Measurements from ENCODE around the gene NOVA2. TPM values are rescaled to one million over a fixed set of nuclear protein-coding genes. Genes with fewer than 3 reads are reported as not detected.

Gene NOVA2
- total RNA-seq, 1 experiment from 2014 or later: not detected

DNA sequence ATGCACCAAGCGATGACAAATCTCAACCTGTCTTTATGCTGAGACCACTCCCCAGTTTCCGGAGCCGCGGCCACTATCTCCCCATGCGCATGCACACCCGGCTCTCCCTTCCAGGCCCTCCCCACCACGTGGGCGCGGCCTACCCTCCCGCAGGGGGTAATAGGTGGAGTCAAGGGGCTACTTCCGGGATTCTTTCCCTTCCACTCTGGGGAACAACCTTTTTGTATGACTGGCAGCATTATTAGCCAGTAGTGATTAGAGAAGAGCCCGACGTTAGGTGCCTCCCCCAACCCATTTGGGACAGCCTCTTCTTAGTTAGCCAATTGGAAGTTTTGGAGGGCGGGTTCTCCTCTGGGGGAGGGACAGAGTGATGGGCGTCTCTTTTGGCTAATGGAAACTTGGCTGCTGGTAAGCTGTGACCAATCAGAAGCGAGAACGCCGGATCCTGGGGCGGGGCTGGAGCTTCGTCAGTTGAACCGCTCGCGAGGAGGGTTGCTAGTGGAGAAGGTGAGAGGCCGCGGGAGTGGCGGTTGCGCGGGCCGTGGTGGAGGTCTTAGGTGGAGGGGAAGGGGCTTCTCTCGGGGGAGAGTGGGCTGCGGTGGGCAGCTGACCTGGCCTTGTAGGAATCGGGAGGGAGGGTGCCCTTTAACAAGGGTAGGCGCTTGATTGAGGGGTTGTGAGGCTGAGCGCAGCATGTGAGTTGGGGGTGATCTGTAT is 21.5 kb upstream of the NOVA2 start, which contains the start of gene CCDC61:
CCDC61 (plus strand) TSS at position 470 of the 717 bp plus-strand sequence. CDS start 7,552 bp downstream, outside the sequence.
- Histone ChIP-seq H3K36me3 (peaks cover 8% of the 10 kb centered on the region), H3K4me3 (peak within 1 kb of the TSS; percentile 63), H3K27ac (peak within 1 kb of the TSS; percentile 54), H3K27me3 (replicated peaks) (peaks cover 3% of the 10 kb centered on the region; the same call in 1 of the 2 replicates), H3K9me3 (replicated peaks) (no peaks in the 10 kb centered on the region), H3K4me1 (replicated peaks) (0 out of 2 replicates have a peak, but pooled peaks cover 3% of the 10 kb centered on the region)
- DNase-seq (ENCODE audit: low read depth in 1 of 2, low spot score in 2 of 2): peak; percentile 95 to 100

DNA sequence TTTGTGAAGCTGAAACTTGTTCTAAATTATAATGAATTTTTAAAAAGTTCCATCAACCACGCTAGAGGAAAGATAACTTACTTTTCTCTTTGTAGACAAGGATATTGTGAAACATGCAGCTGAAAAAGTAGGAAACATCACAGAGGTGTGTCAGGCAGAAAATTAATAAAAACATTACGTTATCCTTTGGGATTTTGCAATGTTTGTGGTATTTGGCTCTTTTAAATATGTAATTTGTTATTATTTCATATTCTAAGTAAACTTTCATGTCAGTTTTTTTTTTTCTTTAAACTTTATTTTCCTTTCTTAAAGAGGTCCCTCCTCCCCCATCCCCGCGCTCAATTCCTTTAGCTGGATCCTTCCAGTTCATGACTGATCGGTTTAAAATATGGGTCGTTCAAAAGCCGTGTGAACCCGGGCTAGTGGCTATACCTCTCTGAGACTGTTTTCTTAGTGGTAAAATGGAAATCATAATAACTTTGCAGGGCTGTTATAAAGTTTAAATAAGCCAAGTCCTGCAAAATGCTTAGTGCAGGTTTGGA is 20.9 kb upstream of the NOVA2 start:
- no peak for DNase-seq (ENCODE audit: low read depth in 1 of 2, low spot score in 2 of 2)
- H3K9me3 ChIP-seq (replicated peaks): no peaks in the 10 kb centered on the region
- peaks cover 5% of the 10 kb centered on the region; the same call in 1 of the 2 replicates for H3K27me3 ChIP-seq (replicated peaks)
- peak overlapping the region; percentile 63 for H3K4me3 ChIP-seq
- peaks cover 8% of the 10 kb centered on the region for H3K36me3 ChIP-seq
- H3K4me1 ChIP-seq (replicated peaks): 0 out of 2 replicates have a peak, but pooled peaks cover 3% of the 10 kb centered on the region
- no peak overlapping the region for H3K27ac ChIP-seq

GRCh38 chr19:45990113-45990728 is 16.6 kb upstream of the NOVA2 start:
- no peak for DNase-seq (ENCODE audit: low read depth in 1 of 2, low spot score in 2 of 2)
- H3K36me3 ChIP-seq: no peaks in the 10 kb centered on the region
- H3K4me3 ChIP-seq: no peak overlapping the region
- no peaks in the 10 kb centered on the region for H3K4me1 ChIP-seq (replicated peaks)
- H3K9me3 ChIP-seq (replicated peaks): no peaks in the 10 kb centered on the region
- H3K27ac ChIP-seq: no peak overlapping the region
- H3K27me3 ChIP-seq (replicated peaks): peaks cover 10% of the 10 kb centered on the region

DNA sequence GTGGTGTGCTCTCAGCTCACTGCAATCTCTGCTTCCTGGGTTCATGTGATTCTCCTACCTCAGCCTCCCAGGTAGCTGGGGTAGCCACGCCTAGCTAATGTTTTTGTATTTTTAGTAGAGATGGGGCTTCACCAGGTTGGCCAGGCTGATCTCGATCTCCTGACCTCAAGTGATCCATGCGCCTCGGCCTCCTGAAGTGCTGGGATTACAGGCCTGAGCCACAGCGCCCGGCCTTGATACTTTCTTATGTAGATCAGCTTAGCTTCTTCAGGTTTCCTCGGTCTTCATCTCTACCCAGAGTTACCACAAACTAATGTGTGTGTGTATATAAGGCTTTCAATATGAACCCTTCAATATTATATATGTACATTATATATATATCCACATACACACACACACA is 11.7 kb upstream of the NOVA2 start:
- DNase-seq (ENCODE audit: low read depth in 1 of 2, low spot score in 2 of 2): no peak
- Histone ChIP-seq H3K27ac (no peak overlapping the region), H3K27me3 (replicated peaks) (peaks cover 13% of the 10 kb centered on the region), H3K4me3 (no peak overlapping the region), H3K9me3 (replicated peaks) (no peaks in the 10 kb centered on the region), H3K4me1 (replicated peaks) (no peaks in the 10 kb centered on the region), H3K36me3 (no peaks in the 10 kb centered on the region)

DNA sequence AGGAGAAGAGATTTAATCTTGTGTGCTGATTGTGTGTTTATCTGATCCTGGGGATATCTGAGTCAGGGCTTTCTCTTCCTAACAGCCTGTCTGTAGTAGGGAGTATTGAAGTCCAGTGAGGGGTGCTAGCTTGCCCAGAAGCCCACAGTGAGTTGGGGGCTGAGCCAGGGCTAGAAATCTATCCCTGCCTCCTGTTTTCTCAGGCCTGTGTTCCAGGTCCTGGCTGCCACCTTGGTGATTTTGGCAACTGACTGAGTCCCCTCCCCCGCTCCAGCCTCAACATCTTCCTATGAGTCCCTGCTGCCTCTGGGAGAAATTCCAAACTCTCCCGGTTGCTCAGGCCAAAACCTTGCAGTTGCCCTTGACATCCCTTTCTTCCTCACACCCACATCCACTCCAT is 7.7 kb upstream of the NOVA2 start:
- H3K4me3 ChIP-seq: no peak overlapping the region
- no peaks in the 10 kb centered on the region for H3K9me3 ChIP-seq (replicated peaks)
- DNase-seq (ENCODE audit: low read depth in 1 of 2, low spot score in 2 of 2): no peak
- peaks cover 14% of the 10 kb centered on the region for H3K27me3 ChIP-seq (replicated peaks)
- H3K36me3 ChIP-seq: no peaks in the 10 kb centered on the region
- no peaks in the 10 kb centered on the region for H3K4me1 ChIP-seq (replicated peaks)
- H3K27ac ChIP-seq: no peak overlapping the region

DNA sequence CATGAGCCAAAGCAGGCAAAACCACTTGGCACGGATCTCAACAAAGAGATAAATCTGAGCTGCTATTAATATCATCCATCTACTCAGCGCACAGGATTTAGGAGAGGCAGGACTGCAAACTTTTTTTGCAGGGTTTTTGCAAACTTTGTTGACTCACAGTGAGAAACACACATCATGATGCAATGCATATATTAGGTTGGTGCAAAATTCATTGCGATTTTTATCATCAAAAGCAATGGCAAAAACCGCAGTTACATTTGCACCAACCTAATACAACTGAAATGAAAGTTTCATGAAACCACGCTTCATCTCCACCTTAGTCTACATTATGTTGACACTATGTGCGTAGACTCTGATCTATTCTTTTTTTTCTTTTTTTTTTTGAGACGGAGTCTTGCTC is 4.5 kb upstream of the NOVA2 start:
- Histone ChIP-seq H3K36me3 (no peaks in the 10 kb centered on the region), H3K9me3 (replicated peaks) (no peaks in the 10 kb centered on the region), H3K27ac (no peak overlapping the region), H3K4me3 (no peak overlapping the region), H3K4me1 (replicated peaks) (peaks cover 4% of the 10 kb centered on the region), H3K27me3 (replicated peaks) (peaks cover 22% of the 10 kb centered on the region)
- no peak for DNase-seq (ENCODE audit: low read depth in 1 of 2, low spot score in 2 of 2)

- H3K27ac ChIP-seq: no peak overlapping the region
- H3K36me3 ChIP-seq: no peaks in the 10 kb centered on the region
- no peaks in the 10 kb centered on the region for H3K9me3 ChIP-seq (replicated peaks)
- peaks cover 4% of the 10 kb centered on the region for H3K4me1 ChIP-seq (replicated peaks)
- H3K27me3 ChIP-seq (replicated peaks): peaks cover 39% of the 10 kb centered on the region
- no peak for DNase-seq (ENCODE audit: low read depth in 1 of 2, low spot score in 2 of 2)
- H3K4me3 ChIP-seq: no peak overlapping the region
These were observed 2.5 kb upstream of the NOVA2 start for GRCh38 chr19:45976178-45976577.

- peaks cover 4% of the 10 kb centered on the region for H3K4me1 ChIP-seq (replicated peaks)
- DNase-seq (ENCODE audit: low read depth in 1 of 2, low spot score in 2 of 2): no peak
- no peak overlapping the region for H3K4me3 ChIP-seq
- H3K27ac ChIP-seq: no peak overlapping the region
- H3K36me3 ChIP-seq: no peaks in the 10 kb centered on the region
- peaks cover 46% of the 10 kb centered on the region for H3K27me3 ChIP-seq (replicated peaks)
- H3K9me3 ChIP-seq (replicated peaks): no peaks in the 10 kb centered on the region
These were observed 1.8 kb upstream of the NOVA2 start for GRCh38 chr19:45975306-45976070.

- H3K36me3 ChIP-seq: no peaks in the 10 kb centered on the region
- H3K27me3 ChIP-seq (replicated peaks): peaks cover 69% of the 10 kb centered on the region
- H3K4me1 ChIP-seq (replicated peaks): peaks cover 4% of the 10 kb centered on the region
- no peaks in the 10 kb centered on the region for H3K9me3 ChIP-seq (replicated peaks)
- no peak overlapping the region for H3K4me3 ChIP-seq
- no peak for DNase-seq (ENCODE audit: low read depth in 1 of 2, low spot score in 2 of 2)
- no peak overlapping the region for H3K27ac ChIP-seq
These were observed 621 bp downstream of the NOVA2 start for GRCh38 chr19:45972947-45973540.

DNA sequence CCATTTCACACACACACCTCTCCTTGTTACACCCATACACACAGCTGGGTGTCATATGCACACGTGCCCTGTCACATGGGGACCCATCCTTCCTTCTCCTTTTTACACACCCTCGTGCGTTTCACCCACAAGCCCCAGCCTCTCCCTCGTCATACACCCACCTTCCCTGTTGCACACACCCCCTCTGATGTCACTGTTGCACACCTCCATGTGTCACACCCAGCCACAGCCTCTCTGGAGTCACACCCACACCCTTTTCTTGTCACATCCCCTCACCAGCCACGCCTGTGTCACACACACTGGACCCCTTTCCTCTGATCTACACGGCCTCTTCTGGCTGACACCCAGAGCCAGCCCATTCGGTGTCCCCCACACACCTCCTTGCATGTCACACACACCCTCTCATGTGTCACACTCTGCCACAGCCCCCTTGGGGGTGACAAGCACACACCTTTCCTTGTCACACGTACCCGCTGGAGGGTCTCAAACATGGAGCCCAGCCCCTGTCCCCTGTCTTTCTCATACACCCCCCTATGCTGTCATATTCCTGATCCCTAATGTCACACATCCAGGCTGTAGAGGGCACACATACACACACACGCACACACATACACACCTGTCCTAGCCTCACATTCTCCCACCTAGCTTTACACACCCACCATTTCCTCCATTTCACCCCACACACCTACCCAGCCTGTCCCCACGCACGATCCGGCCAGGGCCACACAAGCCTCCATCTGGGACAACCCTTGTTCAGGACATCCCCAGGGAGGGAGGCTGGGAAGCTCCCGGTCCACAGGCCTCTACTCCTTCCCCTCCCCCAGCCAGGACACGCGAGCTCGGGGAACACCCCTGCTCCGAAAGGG is 1.4 kb downstream of the NOVA2 start:
- peaks cover 74% of the 10 kb centered on the region for H3K27me3 ChIP-seq (replicated peaks)

DNA sequence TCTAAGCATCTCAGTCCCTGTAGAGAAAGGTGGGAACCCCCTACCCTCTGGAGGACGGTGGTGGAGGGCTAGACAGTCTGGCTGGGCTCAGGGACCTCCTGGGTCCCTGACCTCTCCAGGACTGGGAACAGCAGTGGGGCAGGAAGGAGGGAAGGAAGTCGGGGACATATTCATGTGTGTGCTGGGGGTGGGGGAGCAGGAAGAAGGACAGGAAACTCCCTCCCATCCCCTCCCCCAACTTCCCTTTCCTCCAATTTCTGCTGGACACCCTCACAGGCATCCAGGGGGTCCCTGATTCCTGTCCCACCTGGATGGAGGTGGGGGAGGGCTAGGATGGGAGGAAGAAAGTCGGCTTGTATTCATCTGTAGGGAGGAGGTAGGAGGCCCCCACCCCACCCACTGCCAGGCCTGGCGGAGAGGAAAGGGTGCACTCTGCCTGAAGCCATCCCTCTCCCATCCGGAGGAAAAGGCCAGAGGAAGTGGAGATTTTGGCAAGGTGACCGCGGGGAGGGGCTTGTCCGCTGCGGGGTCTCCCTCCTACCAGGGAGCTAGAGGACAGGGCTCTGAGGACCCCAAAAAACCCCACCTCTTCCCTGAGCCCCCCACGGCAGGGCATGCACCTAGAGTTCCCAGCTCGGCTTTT is 2.3 kb downstream of the NOVA2 start:
- Histone ChIP-seq H3K9me3 (replicated peaks) (no peaks in the 10 kb centered on the region), H3K4me1 (replicated peaks) (peaks cover 4% of the 10 kb centered on the region), H3K27ac (no peak overlapping the region), H3K27me3 (replicated peaks) (peaks cover 78% of the 10 kb centered on the region), H3K4me3 (no peak overlapping the region), H3K36me3 (no peaks in the 10 kb centered on the region)
- no peak for DNase-seq (ENCODE audit: low read depth in 1 of 2, low spot score in 2 of 2)

More for the DNA sequence above, 1.4 kb downstream of the NOVA2 start:
- Histone ChIP-seq H3K36me3 (no peaks in the 10 kb centered on the region), H3K27ac (no peak overlapping the region), H3K9me3 (replicated peaks) (no peaks in the 10 kb centered on the region), H3K4me3 (no peak overlapping the region), H3K4me1 (replicated peaks) (peaks cover 4% of the 10 kb centered on the region)
- no peak for DNase-seq (ENCODE audit: low read depth in 1 of 2, low spot score in 2 of 2)

DNA sequence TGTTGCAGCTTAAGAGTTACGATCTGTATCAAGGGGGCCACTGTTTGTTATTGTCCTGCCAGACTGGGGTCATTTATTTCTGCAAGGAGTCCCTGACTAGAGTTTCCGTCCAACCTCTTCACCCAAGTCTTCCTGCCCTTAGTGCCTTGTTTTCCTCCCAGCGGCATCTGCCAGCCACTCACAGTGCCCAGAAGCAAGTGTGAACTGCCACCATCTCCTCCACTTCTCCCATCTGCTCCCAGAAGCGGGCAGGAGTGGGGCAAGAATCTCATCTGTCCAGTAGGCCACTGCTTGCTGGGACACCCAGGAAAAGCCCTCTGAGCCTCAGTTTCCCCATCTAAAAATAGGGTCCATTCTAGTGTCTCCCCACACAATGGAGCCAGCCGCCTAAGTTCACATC is 4.0 kb downstream of the NOVA2 start:
- no peak for DNase-seq (ENCODE audit: low read depth in 1 of 2, low spot score in 2 of 2)
- Histone ChIP-seq H3K9me3 (replicated peaks) (no peaks in the 10 kb centered on the region), H3K4me3 (no peak overlapping the region), H3K27me3 (replicated peaks) (peaks cover 87% of the 10 kb centered on the region), H3K4me1 (replicated peaks) (peaks cover 4% of the 10 kb centered on the region), H3K27ac (no peak overlapping the region), H3K36me3 (no peaks in the 10 kb centered on the region)
